Testis (tissue), 3 donors: ENCODE data around the gene GALNT15. TPM values are rescaled to one million over a fixed set of nuclear protein-coding genes. Genes with fewer than 3 reads are reported as not detected.

ENCODE experiments used
- DNase-seq: peaks from one replicate; pipeline ENCODE4 v3.0.0-alpha.2; 2019
- H3K27ac ChIP-seq, 2 donors: fragments of 200-600 bp; sonication (generic); one replicate each; pipeline ENCODE4 v1.5.1; 2019
- H3K27me3 ChIP-seq: fragments of 200-600 bp; sonication (generic); one replicate; pipeline ENCODE4 v1.5.1; 2019
- H3K36me3 ChIP-seq: fragments of 200-600 bp; sonication (generic); one replicate; pipeline ENCODE4 v1.5.1; 2017; ENCODE audit warnings: low read depth; ENCODE audit errors: missing control alignments
- H3K4me1 ChIP-seq: fragments of 200-600 bp; sonication (generic); one replicate; pipeline ENCODE4 v1.5.1; 2019
- H3K4me3 ChIP-seq, 2 donors: fragments of 200-600 bp; sonication (generic); one replicate each; pipeline ENCODE4 v1.5.1; 2017 to 2019
- H3K9me3 ChIP-seq: fragments of 200-600 bp; sonication (generic); one replicate; pipeline ENCODE4 v1.5.1; 2017
- CTCF ChIP-seq, 3 experiments: fragments of 450-650 bp in 2 of 3; fragments of 200-600 bp in 1 of 3; sonication (generic) in 1 of 3; IDR thresholded peaks; one replicate each; pipeline ENCODE4 v1.5.1; 2016 to 2019; ENCODE audit warnings: antibody characterized with exemption in 3 of 3, mild to moderate bottlenecking in 2 of 3, moderate library complexity in 1 of 3
- POLR2A ChIP-seq: fragments of 450-650 bp; IDR thresholded peaks from one replicate; pipeline ENCODE4 v1.6.1; 2017; ENCODE audit warnings: antibody characterized with exemption, mild to moderate bottlenecking, moderate library complexity
- WGBS, 2 donors: methylation state at CpG; one replicate each; pipeline ENCODE4 v1.1.5; 2018; 5-methylcytosine and 5-hydroxymethylcytosine counted together
- intact Hi-C: fragments of 100-400 bp; cut with DNase I; formaldehyde crosslinking; loops from one replicate; pipeline ENCODE4 v1.15.1; 2023; ENCODE audit warnings: low total_unique reads
- polyA plus RNA-seq: library from polyadenylated mRNA; stranded (reverse); fragments of 350-450 nt; fragmentation: Illumina TruSeq; extraction: RNeasy Lipid Tissue Mini Kit (QIAGEN cat#74804); gene quantifications from one replicate; pipeline ENCODE4 v1.2.3, GENCODE V29; 2014; ENCODE audit warnings: low read depth, low replicate concordance; ENCODE audit not compliant: insufficient read depth
- total RNA-seq, 2 donors: library from RNA; depleted of rRNA; stranded (reverse); fragments of >200 nt; gene quantifications; one replicate each; pipeline ENCODE4 v1.2.3, GENCODE V29; 2016

The GALNT15 gene
- total and polyA plus RNA-seq, 3 donors from 2014 or later, result 6.6 to 16.5 (median 13.0) TPM

GRCh38 chr3:16186086-16186485, 11.6 kb downstream of the GALNT15 start:
- WGBS, 2 donors, result 79 to 85% methylated on average over 1 of the region's 1 CpG
- Histone ChIP-seq H3K27ac (no peak overlapping the region), H3K4me3 (no peak overlapping the region), H3K27me3 (no peaks in the 10 kb centered on the region), H3K9me3 (no peaks in the 10 kb centered on the region), H3K36me3 (no peaks in the 10 kb centered on the region), H3K4me1 (no peaks in the 10 kb centered on the region)
- DNase-seq, result no peak
- intact Hi-C loops, result no loop called here
- no peak for TF ChIP-seq CTCF (IDR thresholded peaks at IDR 0.05)
- no peak for TF ChIP-seq POLR2A

GRCh38 chr3:16186565-16186964, 12.1 kb downstream of the GALNT15 start:
- H3K27ac ChIP-seq, result no peak overlapping the region
- no peaks in the 10 kb centered on the region for H3K36me3 ChIP-seq
- WGBS, 2 donors, result 81 to 83% methylated on average over 3 of the region's 3 CpGs
- DNase-seq, result no peak
- H3K9me3 ChIP-seq, result no peaks in the 10 kb centered on the region
- no peaks in the 10 kb centered on the region for H3K4me1 ChIP-seq
- intact Hi-C loops, result no loop called here
- H3K27me3 ChIP-seq, result no peaks in the 10 kb centered on the region
- TF ChIP-seq CTCF (IDR thresholded peaks at IDR 0.05) (no peak), POLR2A (no peak)
- no peak overlapping the region for H3K4me3 ChIP-seq

GRCh38 chr3:16187213-16187790, 12.8 kb downstream of the GALNT15 start:
- intact Hi-C loops, result no loop called here
- Histone ChIP-seq H3K4me1 (no peaks in the 10 kb centered on the region), H3K36me3 (no peaks in the 10 kb centered on the region), H3K9me3 (no peaks in the 10 kb centered on the region), H3K4me3 (no peak overlapping the region), H3K27ac (no peak overlapping the region), H3K27me3 (no peaks in the 10 kb centered on the region)
- TF ChIP-seq CTCF (IDR thresholded peaks at IDR 0.05) (no peak), POLR2A (no peak)
- 83 to 87% methylated on average over 5 of the region's 5 CpGs for WGBS, 2 donors
- DNase-seq, result no peak

GRCh38 chr3:16188071-16188470, 13.6 kb downstream of the GALNT15 start:
- Histone ChIP-seq H3K36me3 (no peaks in the 10 kb centered on the region), H3K4me1 (no peaks in the 10 kb centered on the region), H3K27me3 (no peaks in the 10 kb centered on the region), H3K27ac (no peak overlapping the region), H3K4me3 (no peak overlapping the region), H3K9me3 (no peaks in the 10 kb centered on the region)
- TF ChIP-seq POLR2A (no peak), CTCF (IDR thresholded peaks at IDR 0.05) (no peak)
- no peak for DNase-seq
- WGBS, 2 donors, result 88 to 90% methylated on average over 6 of the region's 6 CpGs
- intact Hi-C loops, result no loop called here

GRCh38 chr3:16189201-16189600, 14.7 kb downstream of the GALNT15 start:
- no peak for TF ChIP-seq POLR2A
- no peak for TF ChIP-seq CTCF (IDR thresholded peaks at IDR 0.05)
- intact Hi-C loops, result no loop called here

More at GRCh38 chr3:16189201-16189600, 14.7 kb downstream of the GALNT15 start:
- no peak overlapping the region for H3K27ac ChIP-seq
- H3K4me3 ChIP-seq, result no peak overlapping the region
- H3K9me3 ChIP-seq, result no peaks in the 10 kb centered on the region
- DNase-seq, result no peak
- no peaks in the 10 kb centered on the region for H3K27me3 ChIP-seq
- H3K36me3 ChIP-seq, result no peaks in the 10 kb centered on the region
- no peaks in the 10 kb centered on the region for H3K4me1 ChIP-seq
